ENCODE data around the gene TMEM183A.

The TMEM183A gene

DNA sequence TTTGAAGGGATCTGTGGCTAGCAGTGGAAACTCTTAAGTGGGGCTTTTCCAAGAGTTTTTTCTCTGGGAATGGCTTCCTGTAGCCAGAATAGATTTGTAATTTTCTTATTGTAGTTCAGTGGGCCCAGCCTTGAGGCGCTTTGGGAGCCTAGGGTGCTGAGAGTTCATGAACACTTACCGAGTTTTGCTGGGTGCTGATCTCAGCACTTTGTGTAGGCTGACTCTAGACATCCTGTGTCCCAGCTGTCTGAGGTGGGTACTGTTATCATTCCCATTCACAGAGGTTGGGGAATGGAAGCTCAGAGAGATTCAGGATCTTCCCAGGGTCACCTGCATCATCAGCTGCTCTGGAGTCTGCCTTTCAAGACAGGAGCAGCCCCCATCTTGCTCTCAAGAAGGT, 26.1 kb downstream of the TMEM183A start:
- H3K36me3 ChIP-seq (ENCODE audit: control insufficient read depth in 1 of 2, insufficient read depth in 2 of 2, low read length in 2 of 2): no peaks in the 10 kb centered on the region
- H2BK120ac ChIP-seq (ENCODE audit: insufficient read depth, low read length, poor library complexity): no peak overlapping the region
- no peak for DNase-seq
- H3K4me1 ChIP-seq (ENCODE audit: control insufficient read depth in 1 of 2, insufficient read depth in 2 of 2, low read length in 2 of 2): no peaks in the 10 kb centered on the region
- no peak overlapping the region for H2AK5ac ChIP-seq (ENCODE audit: low read length)
- no peaks in the 10 kb centered on the region for H3K79me2 ChIP-seq (ENCODE audit: control insufficient read depth, insufficient read depth, low read length, poor library complexity)
- H4K91ac ChIP-seq (ENCODE audit: low read depth, low read length): no peak overlapping the region
- H3K79me1 ChIP-seq (ENCODE audit: low read length): no peaks in the 10 kb centered on the region
- no peaks in the 10 kb centered on the region for H3K27me3 ChIP-seq (ENCODE audit: insufficient read depth, low read length)
- no peak overlapping the region for H3K27ac ChIP-seq (ENCODE audit: low read depth, low read length)
- H3K4me2 ChIP-seq (ENCODE audit: low read length): no peak overlapping the region
- H2BK5ac ChIP-seq (ENCODE audit: low read depth, low read length, poor library complexity): no peak overlapping the region
- no peak overlapping the region for H4K12ac ChIP-seq (ENCODE audit: low read depth, low read length)
- H2BK12ac ChIP-seq (ENCODE audit: low read length): no peak overlapping the region
- H4K8ac ChIP-seq (ENCODE audit: low read depth, low read length): no peak overlapping the region
- H2AFZ ChIP-seq (ENCODE audit: insufficient read depth, low read length, poor library complexity): no peak overlapping the region
- H3K14ac ChIP-seq (ENCODE audit: low read length): no peak overlapping the region
- no CpG with 5 or more reads among the region's 2 CpGs for WGBS (ENCODE audit: extremely low coverage, insufficient coverage, insufficient read length)
- H3K4me3 ChIP-seq (ENCODE audit: low read depth, low read length): no peak overlapping the region
- no peak overlapping the region for H3K4ac ChIP-seq (ENCODE audit: low read depth, low read length)
- no peaks in the 10 kb centered on the region for H3K9me3 ChIP-seq (ENCODE audit: insufficient read depth, low read depth, low read length)
- no peak overlapping the region for H3K18ac ChIP-seq (ENCODE audit: low read length)
- H3K23ac ChIP-seq (ENCODE audit: low read length): no peak overlapping the region
- no peak overlapping the region for H3K9ac ChIP-seq (ENCODE audit: low read length)

DNA sequence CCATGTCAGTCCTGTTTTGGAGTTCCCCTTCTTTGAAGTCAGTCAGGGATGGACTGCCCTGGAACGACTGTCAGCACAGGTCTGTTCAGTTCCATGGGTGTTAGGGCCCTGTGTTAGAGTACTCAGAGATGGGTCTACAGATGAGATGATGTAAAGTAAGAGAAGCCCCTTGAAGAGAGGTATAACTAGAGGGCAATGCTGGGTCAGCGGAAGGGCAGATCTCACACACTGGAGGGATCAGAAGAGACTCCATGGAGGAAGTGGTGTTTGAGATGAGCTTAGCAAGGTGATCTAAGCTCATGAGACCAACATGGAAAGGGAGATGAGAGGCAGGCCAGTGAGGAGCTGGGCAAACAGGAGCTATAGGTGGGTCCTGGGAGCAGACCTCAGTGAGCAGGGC, 26.7 kb downstream of the TMEM183A start:
- H3K4me1 ChIP-seq (ENCODE audit: control insufficient read depth in 1 of 2, insufficient read depth in 2 of 2, low read length in 2 of 2): no peaks in the 10 kb centered on the region
- H3K9ac ChIP-seq (ENCODE audit: low read length): no peak overlapping the region
- no peak overlapping the region for H3K4ac ChIP-seq (ENCODE audit: low read depth, low read length)
- H2AK5ac ChIP-seq (ENCODE audit: low read length): no peak overlapping the region
- no peak overlapping the region for H3K23ac ChIP-seq (ENCODE audit: low read length)
- no peaks in the 10 kb centered on the region for H3K79me2 ChIP-seq (ENCODE audit: control insufficient read depth, insufficient read depth, low read length, poor library complexity)
- no peak for DNase-seq
- H3K36me3 ChIP-seq (ENCODE audit: control insufficient read depth in 1 of 2, insufficient read depth in 2 of 2, low read length in 2 of 2): no peaks in the 10 kb centered on the region
- no peak overlapping the region for H4K12ac ChIP-seq (ENCODE audit: low read depth, low read length)
- H3K79me1 ChIP-seq (ENCODE audit: low read length): no peaks in the 10 kb centered on the region
- H3K9me3 ChIP-seq (ENCODE audit: insufficient read depth, low read depth, low read length): no peaks in the 10 kb centered on the region
- H3K4me3 ChIP-seq (ENCODE audit: low read depth, low read length): no peak overlapping the region
- H4K8ac ChIP-seq (ENCODE audit: low read depth, low read length): no peak overlapping the region
- H2BK120ac ChIP-seq (ENCODE audit: insufficient read depth, low read length, poor library complexity): no peak overlapping the region
- H3K18ac ChIP-seq (ENCODE audit: low read length): no peak overlapping the region
- no peak overlapping the region for H3K27ac ChIP-seq (ENCODE audit: low read depth, low read length)
- no CpG with 5 or more reads among the region's 2 CpGs for WGBS (ENCODE audit: extremely low coverage, insufficient coverage, insufficient read length)
- no peak overlapping the region for H2BK12ac ChIP-seq (ENCODE audit: low read length)
- no peaks in the 10 kb centered on the region for H3K27me3 ChIP-seq (ENCODE audit: insufficient read depth, low read length)
- no peak overlapping the region for H3K14ac ChIP-seq (ENCODE audit: low read length)
- H4K91ac ChIP-seq (ENCODE audit: low read depth, low read length): no peak overlapping the region
- no peak overlapping the region for H2AFZ ChIP-seq (ENCODE audit: insufficient read depth, low read length, poor library complexity)
- H3K4me2 ChIP-seq (ENCODE audit: low read length): no peak overlapping the region
- no peak overlapping the region for H2BK5ac ChIP-seq (ENCODE audit: low read depth, low read length, poor library complexity)

DNA sequence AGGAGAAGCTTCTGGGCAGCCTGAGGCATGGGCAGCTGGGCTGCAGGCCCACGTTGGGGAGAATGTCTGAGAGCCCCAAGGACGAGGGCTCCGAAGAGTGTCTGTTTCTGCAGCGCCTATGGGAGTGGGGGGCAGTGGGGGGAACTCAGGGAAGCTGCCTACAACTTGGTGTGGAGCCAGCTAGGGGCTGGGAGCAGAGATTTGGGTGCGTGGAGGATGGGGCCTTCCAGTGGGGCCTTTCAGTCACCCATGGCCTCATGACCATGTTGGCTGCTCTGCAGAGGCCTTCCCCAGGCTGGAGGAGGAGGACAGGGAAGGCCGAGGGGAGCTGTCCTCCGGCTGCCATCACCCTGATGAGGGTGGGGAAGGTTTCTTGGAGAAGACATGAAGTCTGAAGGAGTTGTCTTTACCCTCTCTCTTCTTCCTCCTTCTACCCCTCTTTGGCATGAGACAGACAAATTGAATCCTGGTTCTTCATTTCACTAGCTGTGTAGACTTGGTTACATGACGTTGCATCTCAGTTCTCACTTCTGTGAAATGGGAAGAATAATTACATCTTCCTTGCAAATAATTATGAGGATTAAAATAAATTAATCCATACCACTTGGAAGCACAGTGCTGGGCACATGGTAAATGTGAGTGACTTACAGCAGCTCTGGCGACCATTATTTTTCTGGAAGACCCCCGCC, 27.4 kb downstream of the TMEM183A start:
- H3K14ac ChIP-seq (ENCODE audit: low read length): no peak overlapping the region
- H3K18ac ChIP-seq (ENCODE audit: low read length): no peak overlapping the region
- H2AK5ac ChIP-seq (ENCODE audit: low read length): no peak overlapping the region
- no peaks in the 10 kb centered on the region for H3K9me3 ChIP-seq (ENCODE audit: insufficient read depth, low read depth, low read length)
- no CpG with 5 or more reads among the region's 10 CpGs for WGBS (ENCODE audit: extremely low coverage, insufficient coverage, insufficient read length)
- DNase-seq: no peak
- H3K4me2 ChIP-seq (ENCODE audit: low read length): no peak overlapping the region
- no peaks in the 10 kb centered on the region for H3K79me2 ChIP-seq (ENCODE audit: control insufficient read depth, insufficient read depth, low read length, poor library complexity)
- no peak overlapping the region for H2AFZ ChIP-seq (ENCODE audit: insufficient read depth, low read length, poor library complexity)
- H4K8ac ChIP-seq (ENCODE audit: low read depth, low read length): no peak overlapping the region
- no peaks in the 10 kb centered on the region for H3K36me3 ChIP-seq (ENCODE audit: control insufficient read depth in 1 of 2, insufficient read depth in 2 of 2, low read length in 2 of 2)
- H3K79me1 ChIP-seq (ENCODE audit: low read length): no peaks in the 10 kb centered on the region
- no peak overlapping the region for H4K91ac ChIP-seq (ENCODE audit: low read depth, low read length)
- H3K9ac ChIP-seq (ENCODE audit: low read length): no peak overlapping the region
- H3K4me1 ChIP-seq (ENCODE audit: control insufficient read depth in 1 of 2, insufficient read depth in 2 of 2, low read length in 2 of 2): no peaks in the 10 kb centered on the region
- H2BK5ac ChIP-seq (ENCODE audit: low read depth, low read length, poor library complexity): no peak overlapping the region
- no peak overlapping the region for H2BK12ac ChIP-seq (ENCODE audit: low read length)
- no peak overlapping the region for H4K12ac ChIP-seq (ENCODE audit: low read depth, low read length)
- no peak overlapping the region for H2BK120ac ChIP-seq (ENCODE audit: insufficient read depth, low read length, poor library complexity)
- no peak overlapping the region for H3K23ac ChIP-seq (ENCODE audit: low read length)
- H3K4ac ChIP-seq (ENCODE audit: low read depth, low read length): no peak overlapping the region
- H3K4me3 ChIP-seq (ENCODE audit: low read depth, low read length): no peak overlapping the region
- no peaks in the 10 kb centered on the region for H3K27me3 ChIP-seq (ENCODE audit: insufficient read depth, low read length)
- no peak overlapping the region for H3K27ac ChIP-seq (ENCODE audit: low read depth, low read length)

DNA sequence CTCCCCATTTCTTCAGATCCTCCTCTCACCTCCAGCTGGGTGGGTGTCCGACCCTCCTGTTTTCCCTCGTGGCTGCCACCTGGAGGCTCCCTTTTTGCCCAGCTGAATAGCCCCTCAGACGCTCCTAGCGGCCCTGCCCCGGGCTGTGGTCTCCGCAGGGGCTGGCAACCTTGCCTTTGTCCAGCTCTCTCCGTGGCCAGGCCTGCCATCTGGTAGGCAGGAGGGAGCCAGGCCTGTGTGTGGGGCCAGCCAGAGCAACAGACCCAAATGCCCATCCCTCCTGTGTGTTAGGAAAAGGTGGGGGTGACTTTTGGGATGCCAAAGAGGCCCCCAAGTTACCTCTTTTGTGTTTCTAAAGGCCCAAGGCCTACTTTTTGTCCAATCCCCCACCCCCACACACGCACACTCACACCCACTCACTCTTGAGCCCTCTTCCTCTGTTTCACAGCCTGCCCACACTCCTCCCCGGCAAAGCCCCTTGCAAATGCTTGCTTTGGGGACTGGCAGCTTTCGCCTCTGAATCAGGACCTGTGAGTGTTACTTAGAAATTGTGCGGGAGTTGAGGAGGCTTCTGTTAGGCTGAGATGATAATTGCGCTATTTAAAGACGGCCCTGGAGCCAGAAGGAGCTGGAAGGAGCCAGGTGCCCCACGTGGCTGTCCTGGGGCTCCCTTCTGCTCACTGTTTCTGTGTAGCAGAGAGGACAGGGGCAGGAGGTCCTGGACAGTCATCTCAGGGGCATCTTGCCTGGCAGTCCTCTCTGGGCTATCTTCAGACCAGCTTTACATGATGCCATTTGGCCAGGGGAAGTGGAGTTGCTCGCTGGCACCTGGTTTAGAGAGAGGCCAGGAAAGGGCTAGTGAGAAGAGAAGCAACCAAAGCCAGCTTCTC, 28.2 kb downstream of the TMEM183A start:
- Histone ChIP-seq H3K9me3 (ENCODE audit: insufficient read depth, low read depth, low read length) (no peaks in the 10 kb centered on the region), H2AFZ (ENCODE audit: insufficient read depth, low read length, poor library complexity) (no peak overlapping the region), H3K27me3 (ENCODE audit: insufficient read depth, low read length) (no peaks in the 10 kb centered on the region), H2BK120ac (ENCODE audit: insufficient read depth, low read length, poor library complexity) (no peak overlapping the region), H3K23ac (ENCODE audit: low read length) (no peak overlapping the region), H2AK5ac (ENCODE audit: low read length) (no peak overlapping the region), H4K12ac (ENCODE audit: low read depth, low read length) (no peak overlapping the region), H2BK12ac (ENCODE audit: low read length) (no peak overlapping the region), H3K18ac (ENCODE audit: low read length) (no peak overlapping the region), H3K79me2 (ENCODE audit: control insufficient read depth, insufficient read depth, low read length, poor library complexity) (no peaks in the 10 kb centered on the region), H4K8ac (ENCODE audit: low read depth, low read length) (no peak overlapping the region), H3K27ac (ENCODE audit: low read depth, low read length) (no peak overlapping the region), H3K4ac (ENCODE audit: low read depth, low read length) (no peak overlapping the region), H3K4me3 (ENCODE audit: low read depth, low read length) (no peak overlapping the region), H4K91ac (ENCODE audit: low read depth, low read length) (no peak overlapping the region), H3K36me3 (ENCODE audit: control insufficient read depth in 1 of 2, insufficient read depth in 2 of 2, low read length in 2 of 2) (no peaks in the 10 kb centered on the region), H2BK5ac (ENCODE audit: low read depth, low read length, poor library complexity) (no peak overlapping the region), H3K14ac (ENCODE audit: low read length) (no peak overlapping the region), H3K79me1 (ENCODE audit: low read length) (no peaks in the 10 kb centered on the region), H3K9ac (ENCODE audit: low read length) (no peak overlapping the region), H3K4me1 (ENCODE audit: control insufficient read depth in 1 of 2, insufficient read depth in 2 of 2, low read length in 2 of 2) (no peaks in the 10 kb centered on the region), H3K4me2 (ENCODE audit: low read length) (no peak overlapping the region)
- no CpG with 5 or more reads among the region's 15 CpGs for WGBS (ENCODE audit: extremely low coverage, insufficient coverage, insufficient read length)
- DNase-seq: no peak
